ENCODE measurements around the gene PELO. TPM values are rescaled to one million over a fixed set of nuclear protein-coding genes. Genes with fewer than 3 reads are reported as not detected.

PELO gene
- polyA plus RNA-seq, 1 donor (not counting 4 experiments of a cell fraction or from before 2014, with no cell fraction given): 10.6 TPM

GRCh38 chr5:52779213-52779612 is 8.5 kb upstream of the PELO start:
- Histone ChIP-seq H3K79me2 (ENCODE audit: control insufficient read depth, insufficient read depth, low read length) (no peaks in the 10 kb centered on the region), H3K9me1 (ENCODE audit: control insufficient read depth, extremely low read depth, insufficient read depth, low read length) (no peaks in the 10 kb centered on the region), H3K4me2 (ENCODE audit: control insufficient read depth, extremely low read depth, insufficient read depth, low read depth, low read length) (no peak overlapping the region), H3K9me3 (ENCODE audit: control insufficient read depth, low read depth, low read length) (no peaks in the 10 kb centered on the region), H3K4me1 (ENCODE audit: control insufficient read depth, extremely low read depth, insufficient read depth, low read length) (peaks cover 7% of the 10 kb centered on the region), H3K9ac (ENCODE audit: control insufficient read depth, extremely low read depth, insufficient read depth, low read length) (no peak overlapping the region), H4K20me1 (ENCODE audit: control insufficient read depth, extremely low read depth, insufficient read depth, low read length) (no peaks in the 10 kb centered on the region), H3K36me3 (ENCODE audit: control insufficient read depth in 2 of 2, extremely low read depth in 1 of 2, insufficient read depth in 2 of 2, low read length in 2 of 2) (no peaks in the 10 kb centered on the region), H3K4me3 (ENCODE audit: control insufficient read depth in 2 of 3, extremely low read depth in 1 of 3, insufficient read depth in 2 of 3, low read depth in 1 of 3, low read length in 3 of 3) (no peak overlapping the region), H2AFZ (ENCODE audit: control insufficient read depth, low read length) (no peak overlapping the region), H3K27me3 (ENCODE audit: control insufficient read depth, extremely low read depth, insufficient read depth, low read length) (no peaks in the 10 kb centered on the region), H3K27ac (ENCODE audit: control insufficient read depth, insufficient read depth, low read length) (no peak overlapping the region)
- DNase-seq (ENCODE audit: low read depth, low spot score): no peak
- TF ChIP-seq CTCF (optimal IDR thresholded peaks at IDR 0.05 in 1 of 3, IDR thresholded peaks at IDR 0.05 in 1 of 3, conservative IDR thresholded peaks at IDR 0.05 in 1 of 3; ENCODE audit: extremely low read depth in 1 of 3, insufficient read depth in 2 of 3, low read length in 3 of 3) (no peak), EZH2 (IDR thresholded peaks at IDR 0.05; ENCODE audit: low read length) (no peak)
- no peak for FAIRE-seq
- dilution Hi-C loops (cut with MboI; ENCODE audit: extremely low pct_ligation_motif_present, low sequenced_read_pairs): no loop called here

GRCh38 chr5:52783226-52783959 is 4.3 kb upstream of the PELO start:
- Histone ChIP-seq H3K27ac (ENCODE audit: control insufficient read depth, insufficient read depth, low read length) (no peak overlapping the region), H3K27me3 (ENCODE audit: control insufficient read depth, extremely low read depth, insufficient read depth, low read length) (no peaks in the 10 kb centered on the region), H3K79me2 (ENCODE audit: control insufficient read depth, insufficient read depth, low read length) (no peaks in the 10 kb centered on the region), H3K9ac (ENCODE audit: control insufficient read depth, extremely low read depth, insufficient read depth, low read length) (no peak overlapping the region), H3K4me2 (ENCODE audit: control insufficient read depth, extremely low read depth, insufficient read depth, low read depth, low read length) (peak overlapping the region; percentile 3), H3K9me1 (ENCODE audit: control insufficient read depth, extremely low read depth, insufficient read depth, low read length) (no peaks in the 10 kb centered on the region), H3K36me3 (ENCODE audit: control insufficient read depth in 2 of 2, extremely low read depth in 1 of 2, insufficient read depth in 2 of 2, low read length in 2 of 2) (no peaks in the 10 kb centered on the region), H3K4me1 (ENCODE audit: control insufficient read depth, extremely low read depth, insufficient read depth, low read length) (peaks cover 15% of the 10 kb centered on the region), H3K9me3 (ENCODE audit: control insufficient read depth, low read depth, low read length) (no peaks in the 10 kb centered on the region), H4K20me1 (ENCODE audit: control insufficient read depth, extremely low read depth, insufficient read depth, low read length) (no peaks in the 10 kb centered on the region), H3K4me3 (ENCODE audit: control insufficient read depth in 2 of 3, extremely low read depth in 1 of 3, insufficient read depth in 2 of 3, low read depth in 1 of 3, low read length in 3 of 3) (no peak overlapping the region), H2AFZ (ENCODE audit: control insufficient read depth, low read length) (no peak overlapping the region)
- DNase-seq (ENCODE audit: low read depth, low spot score): peak; percentile 46
- peak; percentile 89 for FAIRE-seq
- TF ChIP-seq CTCF (optimal IDR thresholded peaks at IDR 0.05 in 1 of 3, IDR thresholded peaks at IDR 0.05 in 1 of 3, conservative IDR thresholded peaks at IDR 0.05 in 1 of 3; ENCODE audit: extremely low read depth in 1 of 3, insufficient read depth in 2 of 3, low read length in 3 of 3) (no peak), EZH2 (IDR thresholded peaks at IDR 0.05; ENCODE audit: low read length) (no peak)
- dilution Hi-C loops (cut with MboI; ENCODE audit: extremely low pct_ligation_motif_present, low sequenced_read_pairs): no loop called here
